Liver (tissue), 9 donors: ENCODE measurements around the gene JMJD4. TPM values are rescaled to one million over a fixed set of nuclear protein-coding genes. Genes with fewer than 3 reads are reported as not detected.

Experiments used
- DNase-seq: peaks from one replicate; pipeline ENCODE4 v3.0.0-alpha.2; 2017; ENCODE audit warnings: low spot score
- H3K27ac ChIP-seq, 2 donors: one replicate each; pipeline ENCODE4 v1.7.0; 2013; ENCODE audit warnings: inconsistent platforms in 2 of 2, low read length in 2 of 2, control low read depth in 1 of 2, low read depth in 1 of 2, mild to moderate bottlenecking in 1 of 2
- H3K27me3 ChIP-seq, 4 donors: one replicate each; pipeline versions ENCODE4 v1.6.1 to v1.7.0; 2013; ENCODE audit warnings: low read length in 3 of 4, inconsistent platforms in 1 of 4, mild to moderate bottlenecking in 1 of 4, moderate library complexity in 1 of 4; ENCODE audit not compliant: control insufficient read depth in 4 of 4, insufficient read depth in 4 of 4
- H3K36me3 ChIP-seq, 4 donors: one replicate each; pipeline versions ENCODE4 v1.6.1 to v1.7.0; 2013; ENCODE audit warnings: low read length in 3 of 4, mild to moderate bottlenecking in 3 of 4, low read depth in 1 of 4, moderate library complexity in 1 of 4; ENCODE audit not compliant: control insufficient read depth in 4 of 4, insufficient read depth in 3 of 4
- H3K4me1 ChIP-seq, 4 donors: one replicate each; pipeline versions ENCODE4 v1.6.1 to v1.7.0; 2013; ENCODE audit warnings: low read length in 3 of 4, mild to moderate bottlenecking in 3 of 4, moderate library complexity in 1 of 4; ENCODE audit not compliant: control insufficient read depth in 4 of 4, insufficient read depth in 4 of 4
- H3K4me3 ChIP-seq, 3 donors: one replicate each; pipeline versions ENCODE4 v1.6.1 to v1.7.0; 2013; ENCODE audit warnings: low read length in 3 of 3, control low read depth in 1 of 3, low read depth in 1 of 3, mild to moderate bottlenecking in 1 of 3
- H3K9ac ChIP-seq, 2 donors: one replicate each; pipeline ENCODE4 v1.7.0; 2013; ENCODE audit warnings: low read length in 2 of 2, mild to moderate bottlenecking in 2 of 2, moderate library complexity in 2 of 2, control low read depth in 1 of 2, low read depth in 1 of 2
- H3K9me3 ChIP-seq, 4 donors: one replicate each; pipeline versions ENCODE4 v1.6.1 to v1.7.0; 2013; ENCODE audit warnings: low read length in 3 of 4; ENCODE audit not compliant: control insufficient read depth in 4 of 4
- EGR1 ChIP-seq, 2 donors: IDR thresholded peaks; 2 replicates each; pipeline ENCODE4 v1.6.1; 2016 to 2018; ENCODE audit warnings: antibody characterized with exemption in 2 of 2, low read depth in 2 of 2
- FOXA2 ChIP-seq: IDR thresholded peaks from 2 replicates; pipeline ENCODE4 v1.6.1; 2016; ENCODE audit warnings: antibody characterized with exemption
- GABPA ChIP-seq, 2 donors: IDR thresholded peaks in 1 of 2; conservative IDR thresholded peaks in 1 of 2; 2 replicates each; pipeline ENCODE4 v1.6.1; 2016; ENCODE audit warnings: antibody characterized with exemption in 2 of 2, mild to moderate bottlenecking in 1 of 2, moderate library complexity in 1 of 2
- HNF4A ChIP-seq, 2 donors: conservative IDR thresholded peaks; 2 replicates each; pipeline ENCODE4 v1.6.1; 2016; ENCODE audit warnings: antibody characterized with exemption in 2 of 2, mild to moderate bottlenecking in 2 of 2
- HNF4G ChIP-seq: IDR thresholded peaks from 2 replicates; pipeline ENCODE4 v1.6.1; 2016; ENCODE audit warnings: antibody characterized with exemption
- MAX ChIP-seq: IDR thresholded peaks from 2 replicates; pipeline ENCODE4 v1.6.1; 2016; ENCODE audit warnings: antibody characterized with exemption
- NR2F2 ChIP-seq: IDR thresholded peaks from 2 replicates; pipeline ENCODE4 v1.6.1; 2016; ENCODE audit warnings: antibody characterized with exemption
- RAD21 ChIP-seq, 2 donors: IDR thresholded peaks; 2 replicates each; pipeline ENCODE4 v1.6.1; 2016; ENCODE audit warnings: antibody characterized with exemption in 2 of 2, mild to moderate bottlenecking in 2 of 2
- REST ChIP-seq: IDR thresholded peaks from 2 replicates; pipeline ENCODE4 v1.6.1; 2016; ENCODE audit warnings: antibody characterized with exemption, mild to moderate bottlenecking
- RXRA ChIP-seq, 2 donors: IDR thresholded peaks; 2 replicates each; pipeline ENCODE4 v1.6.1; 2017 to 2018; ENCODE audit warnings: antibody characterized with exemption in 2 of 2, mild to moderate bottlenecking in 1 of 2
- SP1 ChIP-seq: IDR thresholded peaks from 2 replicates; pipeline ENCODE4 v1.6.1; 2018; ENCODE audit warnings: antibody characterized with exemption, mild to moderate bottlenecking
- TAF1 ChIP-seq: conservative IDR thresholded peaks from 2 replicates; pipeline ENCODE4 v1.6.1; 2016; ENCODE audit warnings: antibody characterized with exemption, mild to moderate bottlenecking
- YY1 ChIP-seq: IDR thresholded peaks from 2 replicates; pipeline ENCODE4 v1.6.1; 2016; ENCODE audit warnings: antibody characterized with exemption, mild to moderate bottlenecking
- ZBTB33 ChIP-seq: IDR thresholded peaks from 2 replicates; pipeline ENCODE4 v1.6.1; 2016; ENCODE audit warnings: antibody characterized with exemption
- WGBS: extraction: QIAGEN DNeasy Blood & Tissue Kit; methylation state at CpG from one replicate; pipeline ENCODE4 v1.1.7; 2013; 5-methylcytosine and 5-hydroxymethylcytosine counted together
- polyA plus RNA-seq, 2 donors: library from polyadenylated mRNA; stranded (reverse) in 1 of 2; unstranded in 1 of 2; fragments of 200-250 nt in 1 of 2; fragments of >200 nt in 1 of 2; fragmentation: Nextera tagmentation in 1 of 2; extraction: Ambion mirVana in 1 of 2; gene quantifications; one replicate each; pipeline versions ENCODE4 v1.2.1 to v1.2.3, GENCODE V29; 2013 to 2015
- total RNA-seq, 2 donors: library from RNA; depleted of rRNA; stranded (reverse); fragments of >200 nt; gene quantifications; one replicate each; pipeline ENCODE4 v1.2.3, GENCODE V29; 2014
- TF ChIP-seq, protein P1 (sequence below): IDR thresholded peaks from 2 replicates; pipeline ENCODE4 v1.6.1; 2016; ENCODE audit warnings: antibody characterized with exemption
- donor health status: healthy.
- donor health status: healthy.
- donor health status: healthy.
- donor health status: healthy.
- donor health status: healthy.

JMJD4 gene, protein sequence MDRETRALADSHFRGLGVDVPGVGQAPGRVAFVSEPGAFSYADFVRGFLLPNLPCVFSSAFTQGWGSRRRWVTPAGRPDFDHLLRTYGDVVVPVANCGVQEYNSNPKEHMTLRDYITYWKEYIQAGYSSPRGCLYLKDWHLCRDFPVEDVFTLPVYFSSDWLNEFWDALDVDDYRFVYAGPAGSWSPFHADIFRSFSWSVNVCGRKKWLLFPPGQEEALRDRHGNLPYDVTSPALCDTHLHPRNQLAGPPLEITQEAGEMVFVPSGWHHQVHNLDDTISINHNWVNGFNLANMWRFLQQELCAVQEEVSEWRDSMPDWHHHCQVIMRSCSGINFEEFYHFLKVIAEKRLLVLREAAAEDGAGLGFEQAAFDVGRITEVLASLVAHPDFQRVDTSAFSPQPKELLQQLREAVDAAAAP
- 10 to 100 TPM; 12.6 to 22.1 TPM for total RNA-seq
- polyA plus RNA-seq: 10 to 100 TPM; 12.4 to 15.5 TPM

- Histone ChIP-seq H3K9me3 (no peaks in the 10 kb centered on the region), H3K27ac (peak within 1 kb of the TSS; percentile 81 to 84), H3K27me3 (no peaks in the 10 kb centered on the region), H3K4me1 (peaks cover 19 to 56% (median 47%) of the 10 kb centered on the region in 4 donors), H3K9ac (peak within 1 kb of the TSS; percentile 71 to 84), H3K36me3 (peaks cover 0 to 17% (median 4%) of the 10 kb centered on the region in 4 donors), H3K4me3 (peak within 1 kb of the TSS; percentile 77 to 91 (median 89))
- no peak for TF ChIP-seq NR2F2
- peak in 1 of 2 donors; percentile 6 for TF ChIP-seq HNF4A (conservative IDR thresholded peaks at IDR 0.05)
- no peak for TF ChIP-seq EGR1 (IDR thresholded peaks at IDR 0.05; ENCODE audit: low read depth in 2 of 2)
- no peak for TF ChIP-seq FOXA2
- TF ChIP-seq YY1: no peak
- TF ChIP-seq REST: no peak
- TF ChIP-seq RXRA (IDR thresholded peaks at IDR 0.05): peak in 1 of 2 donors; percentile 36
- TF ChIP-seq SP1: peak; percentile 14
- TF ChIP-seq RAD21 (IDR thresholded peaks at IDR 0.05): peak in 1 of 2 donors; percentile 20
- no peak for TF ChIP-seq MAX
- no peak for TF ChIP-seq TAF1
- TF ChIP-seq, protein P1, sequence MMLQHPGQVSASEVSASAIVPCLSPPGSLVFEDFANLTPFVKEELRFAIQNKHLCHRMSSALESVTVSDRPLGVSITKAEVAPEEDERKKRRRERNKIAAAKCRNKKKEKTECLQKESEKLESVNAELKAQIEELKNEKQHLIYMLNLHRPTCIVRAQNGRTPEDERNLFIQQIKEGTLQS: no peak
- peak; percentile 87 to 95 for TF ChIP-seq GABPA (IDR thresholded peaks at IDR 0.05 in 1 of 2, conservative IDR thresholded peaks at IDR 0.05 in 1 of 2)
- peak; percentile 92 for DNase-seq
- WGBS: under 1% methylated on average over 83 of the region's 83 CpGs
Measured at GRCh38 chr1:227734856-227735538, at the start of gene JMJD4, which contains the start of gene SNAP47. TSS of gene JMJD4 (minus strand) at chr1:227735302. CDS start at chr1:227735273, 29 bp downstream. TSS of gene SNAP47 (plus strand) at chr1:227735435. CDS start at chr1:227747737, 12,302 bp downstream.

DNA sequence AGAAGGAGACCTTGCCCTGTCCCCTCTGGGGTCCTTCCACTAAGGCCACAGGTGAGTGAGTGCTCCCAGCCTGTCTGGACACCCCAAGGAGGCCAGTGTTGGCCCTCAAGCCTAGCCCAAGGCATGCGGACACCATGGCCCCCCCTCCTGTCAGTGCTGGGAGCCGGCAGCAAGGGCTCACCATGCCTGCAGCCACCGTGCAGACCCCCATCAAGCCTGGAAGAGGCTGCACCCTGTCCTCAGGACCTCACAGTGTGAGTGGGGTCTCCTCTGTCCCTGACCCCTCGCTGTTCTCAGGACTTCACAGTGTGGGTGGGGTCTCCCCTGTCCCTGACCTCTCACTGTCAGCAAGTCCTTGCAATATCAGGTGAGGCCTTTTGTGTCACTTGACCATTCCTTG, 47.1 kb upstream of the JMJD4 start:
- Histone ChIP-seq H3K9ac (no peak overlapping the region), H3K27me3 (no peaks in the 10 kb centered on the region), H3K9me3 (no peaks in the 10 kb centered on the region), H3K36me3 (peaks cover 0 to 15% (median 2%) of the 10 kb centered on the region in 4 donors), H3K4me3 (no peak overlapping the region), H3K27ac (no peak overlapping the region), H3K4me1 (peaks cover 4 to 9% (median 6%) of the 10 kb centered on the region in 4 donors)
- no peak for TF ChIP-seq SP1
- no peak for TF ChIP-seq HNF4A (conservative IDR thresholded peaks at IDR 0.05)
- no peak for TF ChIP-seq HNF4G
- TF ChIP-seq ZBTB33: no peak
- TF ChIP-seq RAD21 (IDR thresholded peaks at IDR 0.05): no peak
- 96% methylated on average over 4 of the region's 4 CpGs for WGBS
- peak; percentile 10 for DNase-seq
